Measurements from ENCODE around the gene CNTRL. TPM values are rescaled to one million over a fixed set of nuclear protein-coding genes. Genes with fewer than 3 reads are reported as not detected.

The CNTRL gene
- total RNA-seq, 1 donor from 2014 or later: 3.4 TPM

DNA sequence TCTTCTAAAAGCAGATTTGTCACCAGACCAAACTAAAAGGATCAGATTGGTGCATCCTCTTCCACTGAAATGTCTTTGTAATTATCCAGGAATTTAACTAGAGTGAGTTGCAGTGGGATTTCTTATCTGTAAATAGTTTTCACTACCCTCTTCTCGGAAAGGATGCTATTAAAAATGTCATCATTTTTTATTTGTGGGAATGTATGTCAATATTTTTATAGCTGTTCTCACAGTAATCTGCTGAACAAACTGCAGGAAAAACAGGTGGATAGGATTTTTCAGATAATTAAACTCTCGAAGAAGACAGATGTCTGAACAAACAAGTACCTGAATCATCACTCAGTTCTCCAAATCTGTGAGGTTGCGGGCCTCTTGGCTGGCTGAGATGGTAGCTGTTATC is 64.2 kb downstream of the CNTRL start:
- TF ChIP-seq, protein P1, sequence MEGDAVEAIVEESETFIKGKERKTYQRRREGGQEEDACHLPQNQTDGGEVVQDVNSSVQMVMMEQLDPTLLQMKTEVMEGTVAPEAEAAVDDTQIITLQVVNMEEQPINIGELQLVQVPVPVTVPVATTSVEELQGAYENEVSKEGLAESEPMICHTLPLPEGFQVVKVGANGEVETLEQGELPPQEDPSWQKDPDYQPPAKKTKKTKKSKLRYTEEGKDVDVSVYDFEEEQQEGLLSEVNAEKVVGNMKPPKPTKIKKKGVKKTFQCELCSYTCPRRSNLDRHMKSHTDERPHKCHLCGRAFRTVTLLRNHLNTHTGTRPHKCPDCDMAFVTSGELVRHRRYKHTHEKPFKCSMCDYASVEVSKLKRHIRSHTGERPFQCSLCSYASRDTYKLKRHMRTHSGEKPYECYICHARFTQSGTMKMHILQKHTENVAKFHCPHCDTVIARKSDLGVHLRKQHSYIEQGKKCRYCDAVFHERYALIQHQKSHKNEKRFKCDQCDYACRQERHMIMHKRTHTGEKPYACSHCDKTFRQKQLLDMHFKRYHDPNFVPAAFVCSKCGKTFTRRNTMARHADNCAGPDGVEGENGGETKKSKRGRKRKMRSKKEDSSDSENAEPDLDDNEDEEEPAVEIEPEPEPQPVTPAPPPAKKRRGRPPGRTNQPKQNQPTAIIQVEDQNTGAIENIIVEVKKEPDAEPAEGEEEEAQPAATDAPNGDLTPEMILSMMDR (IDR thresholded peaks at IDR 0.05; ENCODE audit: borderline replicate concordance): no peak
- DNase-seq: no peak
- Histone ChIP-seq H3K27ac (replicated peaks) (no peak overlapping the region), H3K4me1 (no peaks in the 10 kb centered on the region), H3K9me3 (replicated peaks) (no peaks in the 10 kb centered on the region), H3K27me3 (ENCODE audit: low read depth) (no peaks in the 10 kb centered on the region), H3K36me3 (peaks cover 67% of the 10 kb centered on the region), H3K4me3 (no peak overlapping the region)
- intact Hi-C loops (cut with micrococcal nuclease): no loop called here

DNA sequence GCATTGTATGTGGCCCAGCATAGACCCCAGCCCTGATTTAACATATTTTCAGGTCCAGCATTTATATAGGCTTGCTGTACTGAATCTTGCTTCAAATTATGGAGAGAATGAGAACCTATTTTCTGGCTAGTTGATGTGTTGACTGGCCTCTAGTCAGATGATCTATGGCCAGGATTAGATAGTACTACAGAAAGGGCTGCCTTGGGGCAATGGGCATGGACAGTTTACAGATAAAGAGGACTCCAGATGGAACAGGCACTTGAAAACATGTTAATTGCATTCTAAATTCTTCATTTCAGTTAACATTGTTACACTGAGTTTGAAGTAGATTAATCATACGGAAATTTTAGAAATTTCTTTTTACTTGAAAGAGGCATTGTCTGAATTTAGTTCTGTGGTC is 65.4 kb downstream of the CNTRL start:
- DNase-seq: no peak
- intact Hi-C loops (cut with micrococcal nuclease): no loop called here

DNA sequence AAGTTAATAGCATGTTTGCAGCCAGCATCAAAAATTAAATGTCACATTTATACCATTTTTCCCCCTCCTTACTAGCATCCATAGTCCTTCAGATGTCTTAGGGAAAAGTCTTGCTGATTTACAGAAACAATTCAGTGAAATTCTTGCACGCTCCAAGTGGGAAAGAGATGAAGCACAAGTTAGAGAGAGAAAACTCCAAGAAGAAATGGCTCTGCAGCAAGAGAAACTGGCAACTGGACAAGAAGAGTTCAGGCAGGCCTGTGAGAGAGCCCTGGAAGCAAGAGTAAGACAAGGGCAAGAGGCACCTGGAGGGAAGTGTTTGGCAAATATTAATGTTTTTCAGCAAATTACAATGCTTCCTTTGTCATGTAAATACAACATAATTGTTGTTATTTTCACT is 66.6 kb downstream of the CNTRL start:
- Histone ChIP-seq H3K9me3 (replicated peaks) (no peaks in the 10 kb centered on the region), H3K36me3 (peaks cover 82% of the 10 kb centered on the region), H3K27me3 (ENCODE audit: low read depth) (no peaks in the 10 kb centered on the region), H3K27ac (replicated peaks) (no peak overlapping the region), H3K4me3 (no peak overlapping the region), H3K4me1 (no peaks in the 10 kb centered on the region)
- intact Hi-C loops (cut with micrococcal nuclease): no loop called here
- DNase-seq: no peak
- TF ChIP-seq, protein P1 (IDR thresholded peaks at IDR 0.05; ENCODE audit: borderline replicate concordance): no peak

More for the DNA sequence above, 65.4 kb downstream of the CNTRL start:
- H3K4me3 ChIP-seq: no peak overlapping the region
- H3K27ac ChIP-seq (replicated peaks): no peak overlapping the region
- no peaks in the 10 kb centered on the region for H3K27me3 ChIP-seq (ENCODE audit: low read depth)
- TF ChIP-seq, protein P1 (IDR thresholded peaks at IDR 0.05; ENCODE audit: borderline replicate concordance): no peak
- H3K9me3 ChIP-seq (replicated peaks): no peaks in the 10 kb centered on the region
- no peaks in the 10 kb centered on the region for H3K4me1 ChIP-seq
- peaks cover 79% of the 10 kb centered on the region for H3K36me3 ChIP-seq

DNA sequence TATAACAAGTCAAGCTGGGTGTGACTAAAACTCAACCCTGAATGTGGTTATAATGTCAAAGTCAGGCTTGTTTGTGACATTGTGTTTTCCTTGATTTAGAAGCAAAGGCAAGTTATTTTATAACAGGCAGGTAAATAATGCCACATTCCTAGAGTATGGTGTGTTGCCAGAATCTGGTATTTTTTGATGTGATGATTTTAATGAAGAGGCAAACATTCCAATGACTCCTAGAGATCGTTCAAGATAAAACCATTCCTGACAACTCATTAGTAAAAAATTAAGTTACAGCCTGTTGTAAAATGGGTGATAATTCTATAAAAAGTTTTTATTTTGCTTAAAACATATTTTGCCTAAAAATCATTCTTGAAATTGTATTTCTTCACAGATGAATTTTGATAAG is 67.0 kb downstream of the CNTRL start:
- TF ChIP-seq, protein P1 (IDR thresholded peaks at IDR 0.05; ENCODE audit: borderline replicate concordance): no peak
- Histone ChIP-seq H3K27ac (replicated peaks) (no peak overlapping the region), H3K9me3 (replicated peaks) (no peaks in the 10 kb centered on the region), H3K4me1 (no peaks in the 10 kb centered on the region), H3K27me3 (ENCODE audit: low read depth) (no peaks in the 10 kb centered on the region), H3K36me3 (peaks cover 83% of the 10 kb centered on the region), H3K4me3 (no peak overlapping the region)
- no peak for DNase-seq
- intact Hi-C loops (cut with micrococcal nuclease): no loop called here

DNA sequence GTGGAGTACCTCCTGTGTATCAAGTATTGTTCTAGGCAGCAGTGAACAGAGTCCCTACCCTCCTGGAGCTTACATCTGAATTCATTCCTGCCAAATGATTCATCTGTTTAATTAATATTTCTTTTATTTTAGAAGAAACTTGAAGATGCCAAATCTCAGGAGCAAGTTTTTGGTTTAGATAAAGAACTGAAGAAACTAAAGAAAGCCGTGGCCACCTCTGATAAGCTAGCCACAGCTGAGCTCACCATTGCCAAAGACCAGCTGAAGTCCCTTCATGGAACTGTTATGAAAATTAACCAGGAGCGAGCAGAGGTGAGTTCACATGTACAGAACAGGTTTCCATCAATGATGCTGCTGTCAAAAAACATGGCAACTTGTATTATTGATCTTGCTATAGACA is 69.0 kb downstream of the CNTRL start:
- no peak overlapping the region for H3K4me3 ChIP-seq
- no peaks in the 10 kb centered on the region for H3K9me3 ChIP-seq (replicated peaks)
- no peaks in the 10 kb centered on the region for H3K4me1 ChIP-seq
- no peak overlapping the region for H3K27ac ChIP-seq (replicated peaks)
- TF ChIP-seq, protein P1 (IDR thresholded peaks at IDR 0.05; ENCODE audit: borderline replicate concordance): no peak
- H3K27me3 ChIP-seq (ENCODE audit: low read depth): no peaks in the 10 kb centered on the region
- DNase-seq: no peak
- intact Hi-C loops (cut with micrococcal nuclease): no loop called here
- peaks cover 99% of the 10 kb centered on the region for H3K36me3 ChIP-seq

DNA sequence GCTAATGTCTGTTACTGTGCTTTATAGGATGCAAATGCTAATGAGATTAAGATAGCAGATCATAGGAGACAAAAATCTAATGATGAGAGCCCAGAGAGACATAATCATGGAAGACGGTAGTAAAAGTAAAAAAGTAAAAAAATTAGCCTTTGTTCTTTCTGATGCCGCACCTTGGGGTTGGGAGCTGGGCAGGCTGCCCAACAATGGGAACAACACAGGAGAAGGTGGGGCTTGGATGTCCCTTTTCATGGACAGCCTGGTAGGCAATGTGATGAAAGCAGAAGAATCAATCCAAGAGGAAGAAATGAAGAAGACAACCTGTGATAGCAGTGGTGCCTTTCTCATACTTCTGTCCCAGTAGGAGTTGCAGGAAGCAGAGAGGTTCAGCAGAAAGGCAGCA is 69.7 kb downstream of the CNTRL start:
- Histone ChIP-seq H3K27me3 (ENCODE audit: low read depth) (no peaks in the 10 kb centered on the region), H3K4me1 (no peaks in the 10 kb centered on the region), H3K36me3 (peaks cover 99% of the 10 kb centered on the region), H3K27ac (replicated peaks) (no peak overlapping the region), H3K4me3 (no peak overlapping the region), H3K9me3 (replicated peaks) (no peaks in the 10 kb centered on the region)
- TF ChIP-seq, protein P1 (IDR thresholded peaks at IDR 0.05; ENCODE audit: borderline replicate concordance): no peak
- no peak for DNase-seq
- intact Hi-C loops (cut with micrococcal nuclease): no loop called here

Measured in left ventricle myocardium inferior (tissue), 1 donor.